HEK293 (cell line): ENCODE results near the gene TCF12.

Experiments
- CTCF ChIA-PET: fragments of 350-600 bp; formaldehyde crosslinking; extraction: SDS; loops from one replicate; lab custom pipeline; 2021; ENCODE audit warnings: antibody characterized with exemption; lab: Yijun Ruan, JAX
- POLR2A ChIA-PET: fragments of 300-600 bp; formaldehyde crosslinking; extraction: SDS; loops from one replicate; lab custom pipeline; 2020; ENCODE audit warnings: antibody characterized with exemption, inconsistent platforms; lab: Yijun Ruan, JAX
- H3K27ac ChIP-seq: fragments of 200-500 bp; sonication (Bioruptor generic); 2 replicates; pipeline ENCODE4 v1.5.1; 2014; ENCODE audit warnings: low read depth, low read length, control low read depth, inconsistent platforms; ENCODE audit errors: extremely low read depth
- H3K36me3 ChIP-seq, 2 experiments: fragments of 200-500 bp in 1 of 2; sonication (Bioruptor generic) in 1 of 2; 1 replicate in 1 of 2; 2 replicates in 1 of 2; pipeline ENCODE4 v1.5.1; 2014 to 2017; ENCODE audit warnings: inconsistent platforms in 2 of 2, low read length in 2 of 2; ENCODE audit not compliant: control insufficient read depth in 2 of 2, insufficient read depth in 1 of 2
- H3K4me1 ChIP-seq: fragments of 200-500 bp; sonication (Bioruptor generic); 2 replicates; pipeline ENCODE4 v1.5.1; 2014; ENCODE audit warnings: mild to moderate bottlenecking, low read length, inconsistent platforms; ENCODE audit not compliant: control insufficient read depth, insufficient read depth
- H3K4me3 ChIP-seq: 2 replicates; pipeline ENCODE4 v1.5.1; 2011; ENCODE audit warnings: low read depth, mild to moderate bottlenecking, control low read depth, low read length, moderate library complexity
- H3K9me3 ChIP-seq: fragments of 200-500 bp; sonication (Bioruptor generic); 2 replicates; pipeline ENCODE4 v1.5.1; 2014; ENCODE audit warnings: low read depth, low read length, inconsistent platforms; ENCODE audit not compliant: control insufficient read depth, insufficient read depth
- BCL11A ChIP-seq: fragments of 450-650 bp; formaldehyde crosslinking; IDR thresholded peaks from 2 replicates; pipeline ENCODE4 v1.5.1; 2016; ENCODE audit warnings: low read depth, missing biosample characterization, missing genetic modification characterization
- PRDM1 ChIP-seq: fragments of 450-650 bp; formaldehyde crosslinking; IDR thresholded peaks from 2 replicates; pipeline ENCODE4; 2016; ENCODE audit warnings: missing biosample characterization, missing genetic modification characterization
- RBAK ChIP-seq: fragments of 450-650 bp; formaldehyde crosslinking; IDR thresholded peaks from 2 replicates; pipeline ENCODE4 v1.5.1; 2016; ENCODE audit warnings: missing biosample characterization, missing genetic modification characterization
- SALL2 ChIP-seq: fragments of 450-650 bp; formaldehyde crosslinking; IDR thresholded peaks from 2 replicates; pipeline ENCODE4 v1.5.0; 2017; ENCODE audit warnings: missing biosample characterization, mild to moderate bottlenecking, missing genetic modification characterization, borderline replicate concordance
- WT1 ChIP-seq: fragments of 450-650 bp; formaldehyde crosslinking; IDR thresholded peaks from 2 replicates; pipeline ENCODE4 v1.5.1; 2016; ENCODE audit warnings: missing biosample characterization, missing genetic modification characterization
- ZBTB20 ChIP-seq: fragments of 450-650 bp; formaldehyde crosslinking; IDR thresholded peaks from 2 replicates; pipeline ENCODE4 v1.5.1; 2016; ENCODE audit warnings: missing biosample characterization, missing genetic modification characterization
- ZBTB7A ChIP-seq: fragments of 450-650 bp; formaldehyde crosslinking; IDR thresholded peaks from 2 replicates; pipeline ENCODE4 v1.5.1; 2016; ENCODE audit warnings: low read depth, missing biosample characterization, missing genetic modification characterization
- ZFP37 ChIP-seq: fragments of 450-650 bp; formaldehyde crosslinking; IDR thresholded peaks from 2 replicates; pipeline ENCODE4 v1.5.1; 2016; ENCODE audit warnings: missing biosample characterization, missing genetic modification characterization
- ZNF335 ChIP-seq: fragments of 450-650 bp; formaldehyde crosslinking; conservative IDR thresholded peaks from 2 replicates; pipeline ENCODE4 v1.5.1; 2016; ENCODE audit warnings: missing biosample characterization, missing genetic modification characterization
- ZNF549 ChIP-seq: fragments of 450-650 bp; IDR thresholded peaks from 2 replicates; pipeline ENCODE4 v1.5.1; 2018; ENCODE audit warnings: missing biosample characterization, missing genetic modification characterization, mild to moderate bottlenecking, inconsistent platforms, moderate library complexity
- ZNF561 ChIP-seq: fragments of 450-650 bp; IDR thresholded peaks from 2 replicates; pipeline ENCODE4 v1.5.1; 2018; ENCODE audit warnings: missing biosample characterization, missing genetic modification characterization, borderline replicate concordance
- TF ChIP-seq, protein P1 (sequence below): IDR thresholded peaks from 2 replicates; pipeline ENCODE4 v1.6.1; 2011; ENCODE audit warnings: mild to moderate bottlenecking, low read depth, low read length, borderline replicate concordance
- TF ChIP-seq, protein P2 (sequence below): fragments of 450-650 bp; formaldehyde crosslinking; IDR thresholded peaks from 2 replicates; pipeline ENCODE4 v1.5.1; 2016; ENCODE audit warnings: missing biosample characterization, missing genetic modification characterization, low read depth
- TF ChIP-seq, protein P3 (sequence below): fragments of 450-650 bp; formaldehyde crosslinking; IDR thresholded peaks from 2 replicates; pipeline ENCODE4 v1.5.1; 2016; ENCODE audit warnings: missing biosample characterization, missing genetic modification characterization, borderline replicate concordance

The TCF12 gene

GRCh38 chr15:57133127-57133968 lies 214.9 kb downstream of the TCF12 start:
- Histone ChIP-seq H3K36me3 (no peaks in the 10 kb centered on the region), H3K4me3 (no peak overlapping the region)
- POLR2A ChIA-PET = no interaction called here
- TF ChIP-seq WT1 (no peak), ZNF561 (tag by site-specific recombination) (no peak), ZBTB20 (tag by site-specific recombination) (no peak), ZNF335 (tag by site-specific recombination) (0 out of 2 replicates have a peak, but pooled peaks have one; percentile 15), ZBTB7A (tag by site-specific recombination) (no peak), ZFP37 (tag by site-specific recombination) (no peak)
- TF ChIP-seq, protein P1, sequence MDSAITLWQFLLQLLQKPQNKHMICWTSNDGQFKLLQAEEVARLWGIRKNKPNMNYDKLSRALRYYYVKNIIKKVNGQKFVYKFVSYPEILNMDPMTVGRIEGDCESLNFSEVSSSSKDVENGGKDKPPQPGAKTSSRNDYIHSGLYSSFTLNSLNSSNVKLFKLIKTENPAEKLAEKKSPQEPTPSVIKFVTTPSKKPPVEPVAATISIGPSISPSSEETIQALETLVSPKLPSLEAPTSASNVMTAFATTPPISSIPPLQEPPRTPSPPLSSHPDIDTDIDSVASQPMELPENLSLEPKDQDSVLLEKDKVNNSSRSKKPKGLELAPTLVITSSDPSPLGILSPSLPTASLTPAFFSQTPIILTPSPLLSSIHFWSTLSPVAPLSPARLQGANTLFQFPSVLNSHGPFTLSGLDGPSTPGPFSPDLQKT = no peak
- TF ChIP-seq, all 188 proteins: peak for 1
- no peak overlapping the region for H3K27ac ChIP-seq
- H3K4me1 ChIP-seq = peaks cover 3% of the 10 kb centered on the region; the same call in 1 of the 2 replicates
- no peaks in the 10 kb centered on the region for H3K9me3 ChIP-seq
- CTCF ChIA-PET = interaction anchor here (0.6 kb wide), 1 partner anchor 9 kb away, joined by 3 read pairs; no protein-coding TSS in a partner anchor

DNA sequence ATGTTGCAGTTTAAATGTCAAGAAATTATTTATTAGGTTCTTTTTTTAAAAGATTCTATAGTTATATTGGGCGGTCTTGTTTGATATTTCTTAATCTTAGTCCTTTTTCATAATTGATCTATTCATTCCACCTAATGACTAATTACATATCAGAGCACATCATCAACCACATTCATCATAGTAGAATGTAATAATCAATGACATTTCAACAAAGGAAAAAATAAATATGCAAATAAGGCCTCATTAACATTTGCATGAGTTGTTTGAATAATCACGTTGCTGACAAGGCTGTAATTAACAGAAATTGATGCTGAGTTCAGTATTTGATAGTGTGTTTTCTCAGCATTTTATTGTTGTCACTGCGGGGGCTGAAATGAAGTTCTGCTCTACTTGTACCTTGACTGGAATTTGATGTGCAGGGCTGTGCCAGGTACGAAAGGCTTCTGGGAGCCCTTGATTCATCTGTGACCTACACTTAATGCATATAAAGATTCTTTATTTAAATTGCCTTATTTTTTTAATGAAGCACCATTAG lies 215.7 kb downstream of the TCF12 start:
- ChIA-PET POLR2A (no interaction called here), CTCF (interaction anchor here (0.6 to 1.1 kb wide), 2 partner anchors 8 to 12 kb away, joined by 3 to 4 read pairs; no protein-coding TSS in a partner anchor)
- TF ChIP-seq SALL2 (tag by site-specific recombination) = no peak
- no peak for TF ChIP-seq ZNF549
- TF ChIP-seq, protein P2, sequence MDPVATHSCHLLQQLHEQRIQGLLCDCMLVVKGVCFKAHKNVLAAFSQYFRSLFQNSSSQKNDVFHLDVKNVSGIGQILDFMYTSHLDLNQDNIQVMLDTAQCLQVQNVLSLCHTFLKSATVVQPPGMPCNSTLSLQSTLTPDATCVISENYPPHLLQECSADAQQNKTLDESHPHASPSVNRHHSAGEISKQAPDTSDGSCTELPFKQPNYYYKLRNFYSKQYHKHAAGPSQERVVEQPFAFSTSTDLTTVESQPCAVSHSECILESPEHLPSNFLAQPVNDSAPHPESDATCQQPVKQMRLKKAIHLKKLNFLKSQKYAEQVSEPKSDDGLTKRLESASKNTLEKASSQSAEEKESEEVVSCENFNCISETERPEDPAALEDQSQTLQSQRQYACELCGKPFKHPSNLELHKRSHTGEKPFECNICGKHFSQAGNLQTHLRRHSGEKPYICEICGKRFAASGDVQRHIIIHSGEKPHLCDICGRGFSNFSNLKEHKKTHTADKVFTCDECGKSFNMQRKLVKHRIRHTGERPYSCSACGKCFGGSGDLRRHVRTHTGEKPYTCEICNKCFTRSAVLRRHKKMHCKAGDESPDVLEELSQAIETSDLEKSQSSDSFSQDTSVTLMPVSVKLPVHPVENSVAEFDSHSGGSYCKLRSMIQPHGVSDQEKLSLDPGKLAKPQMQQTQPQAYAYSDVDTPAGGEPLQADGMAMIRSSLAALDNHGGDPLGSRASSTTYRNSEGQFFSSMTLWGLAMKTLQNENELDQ (tag by site-specific recombination) = no peak
- no peak for TF ChIP-seq PRDM1 (tag by site-specific recombination)
- TF ChIP-seq, protein P3, sequence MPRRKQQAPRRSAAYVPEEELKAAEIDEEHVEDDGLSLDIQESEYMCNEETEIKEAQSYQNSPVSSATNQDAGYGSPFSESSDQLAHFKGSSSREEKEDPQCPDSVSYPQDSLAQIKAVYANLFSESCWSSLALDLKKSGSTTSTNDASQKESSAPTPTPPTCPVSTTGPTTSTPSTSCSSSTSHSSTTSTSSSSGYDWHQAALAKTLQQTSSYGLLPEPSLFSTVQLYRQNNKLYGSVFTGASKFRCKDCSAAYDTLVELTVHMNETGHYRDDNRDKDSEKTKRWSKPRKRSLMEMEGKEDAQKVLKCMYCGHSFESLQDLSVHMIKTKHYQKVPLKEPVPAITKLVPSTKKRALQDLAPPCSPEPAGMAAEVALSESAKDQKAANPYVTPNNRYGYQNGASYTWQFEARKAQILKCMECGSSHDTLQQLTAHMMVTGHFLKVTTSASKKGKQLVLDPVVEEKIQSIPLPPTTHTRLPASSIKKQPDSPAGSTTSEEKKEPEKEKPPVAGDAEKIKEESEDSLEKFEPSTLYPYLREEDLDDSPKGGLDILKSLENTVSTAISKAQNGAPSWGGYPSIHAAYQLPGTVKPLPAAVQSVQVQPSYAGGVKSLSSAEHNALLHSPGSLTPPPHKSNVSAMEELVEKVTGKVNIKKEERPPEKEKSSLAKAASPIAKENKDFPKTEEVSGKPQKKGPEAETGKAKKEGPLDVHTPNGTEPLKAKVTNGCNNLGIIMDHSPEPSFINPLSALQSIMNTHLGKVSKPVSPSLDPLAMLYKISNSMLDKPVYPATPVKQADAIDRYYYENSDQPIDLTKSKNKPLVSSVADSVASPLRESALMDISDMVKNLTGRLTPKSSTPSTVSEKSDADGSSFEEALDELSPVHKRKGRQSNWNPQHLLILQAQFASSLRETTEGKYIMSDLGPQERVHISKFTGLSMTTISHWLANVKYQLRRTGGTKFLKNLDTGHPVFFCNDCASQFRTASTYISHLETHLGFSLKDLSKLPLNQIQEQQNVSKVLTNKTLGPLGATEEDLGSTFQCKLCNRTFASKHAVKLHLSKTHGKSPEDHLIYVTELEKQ = no peak
- no peak for TF ChIP-seq BCL11A (tag by site-specific recombination)
- TF ChIP-seq RBAK (tag by site-specific recombination) = no peak
- Histone ChIP-seq H3K4me1 (peaks cover 3% of the 10 kb centered on the region; the same call in 1 of the 2 replicates), H3K9me3 (no peaks in the 10 kb centered on the region), H3K36me3 (no peaks in the 10 kb centered on the region), H3K4me3 (no peak overlapping the region), H3K27ac (no peak overlapping the region)
